ENCODE data around the gene RBMS1.

Gene RBMS1, protein sequence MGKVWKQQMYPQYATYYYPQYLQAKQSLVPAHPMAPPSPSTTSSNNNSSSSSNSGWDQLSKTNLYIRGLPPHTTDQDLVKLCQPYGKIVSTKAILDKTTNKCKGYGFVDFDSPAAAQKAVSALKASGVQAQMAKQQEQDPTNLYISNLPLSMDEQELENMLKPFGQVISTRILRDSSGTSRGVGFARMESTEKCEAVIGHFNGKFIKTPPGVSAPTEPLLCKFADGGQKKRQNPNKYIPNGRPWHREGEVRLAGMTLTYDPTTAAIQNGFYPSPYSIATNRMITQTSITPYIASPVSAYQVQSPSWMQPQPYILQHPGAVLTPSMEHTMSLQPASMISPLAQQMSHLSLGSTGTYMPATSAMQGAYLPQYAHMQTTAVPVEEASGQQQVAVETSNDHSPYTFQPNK

DNA sequence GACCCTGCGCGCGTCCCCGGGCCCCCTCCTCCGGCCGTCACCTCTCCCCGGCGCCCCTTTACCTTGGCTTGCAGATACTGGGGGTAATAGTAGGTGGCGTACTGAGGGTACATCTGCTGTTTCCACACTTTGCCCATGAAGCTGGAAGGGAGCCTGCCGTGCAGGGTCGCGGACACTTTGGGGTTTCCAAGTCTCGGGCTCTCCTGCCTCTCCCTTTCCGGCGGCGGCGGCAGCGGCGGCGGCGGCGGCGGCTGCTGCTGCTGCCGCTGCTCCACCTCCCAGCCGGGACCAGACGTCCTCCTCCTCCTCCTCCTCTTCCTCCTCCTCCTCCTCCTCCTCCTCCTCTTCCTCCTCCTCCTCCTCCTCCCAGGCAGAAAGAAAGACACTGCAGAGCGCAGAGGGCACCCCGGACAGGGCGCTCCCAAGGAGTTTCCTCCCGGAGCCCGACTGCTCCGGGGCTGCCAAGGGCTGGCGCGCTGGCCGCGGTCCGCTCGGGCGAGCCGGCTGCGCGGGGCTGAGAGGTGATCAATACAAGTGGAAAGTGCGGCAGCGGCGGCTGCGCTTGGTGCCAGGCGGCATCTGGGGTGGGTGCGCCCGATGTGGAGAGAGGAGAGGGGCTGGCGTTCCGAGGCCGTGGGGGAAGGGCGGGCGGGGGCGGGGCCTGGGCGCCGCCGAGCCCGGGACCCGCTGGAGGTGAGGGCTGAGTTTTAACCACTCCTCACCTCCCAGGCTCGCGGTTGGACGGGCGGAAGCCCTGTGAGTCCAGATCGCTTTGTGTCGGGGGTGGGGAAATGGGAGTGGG lies at the start of gene RBMS1:
Gene RBMS1 (minus strand): TSS at position 581 of the 802 bp plus-strand sequence. CDS start 444 bp downstream, at position 137.
- DNase-seq: peak; percentile 67

DNA sequence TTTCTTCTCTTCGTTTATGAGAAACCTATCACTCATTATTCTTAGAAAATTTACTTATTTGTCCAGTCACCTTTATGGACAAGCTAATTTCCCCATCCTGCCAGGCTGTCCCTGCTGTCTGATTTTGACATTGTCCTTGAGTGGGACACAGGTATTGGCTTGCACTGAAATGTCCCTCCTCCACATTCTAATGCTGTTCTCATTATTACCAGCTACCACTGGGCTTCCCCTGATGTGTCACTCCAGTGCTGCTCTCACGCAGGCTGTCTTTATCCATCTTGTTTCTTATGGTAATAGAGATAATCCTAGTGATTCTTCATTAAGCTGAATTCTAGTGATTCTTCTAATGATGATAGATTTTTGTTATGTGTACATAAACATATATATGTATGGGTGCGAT lies 48.1 kb upstream of the RBMS1 start:
- DNase-seq: no peak

DNA sequence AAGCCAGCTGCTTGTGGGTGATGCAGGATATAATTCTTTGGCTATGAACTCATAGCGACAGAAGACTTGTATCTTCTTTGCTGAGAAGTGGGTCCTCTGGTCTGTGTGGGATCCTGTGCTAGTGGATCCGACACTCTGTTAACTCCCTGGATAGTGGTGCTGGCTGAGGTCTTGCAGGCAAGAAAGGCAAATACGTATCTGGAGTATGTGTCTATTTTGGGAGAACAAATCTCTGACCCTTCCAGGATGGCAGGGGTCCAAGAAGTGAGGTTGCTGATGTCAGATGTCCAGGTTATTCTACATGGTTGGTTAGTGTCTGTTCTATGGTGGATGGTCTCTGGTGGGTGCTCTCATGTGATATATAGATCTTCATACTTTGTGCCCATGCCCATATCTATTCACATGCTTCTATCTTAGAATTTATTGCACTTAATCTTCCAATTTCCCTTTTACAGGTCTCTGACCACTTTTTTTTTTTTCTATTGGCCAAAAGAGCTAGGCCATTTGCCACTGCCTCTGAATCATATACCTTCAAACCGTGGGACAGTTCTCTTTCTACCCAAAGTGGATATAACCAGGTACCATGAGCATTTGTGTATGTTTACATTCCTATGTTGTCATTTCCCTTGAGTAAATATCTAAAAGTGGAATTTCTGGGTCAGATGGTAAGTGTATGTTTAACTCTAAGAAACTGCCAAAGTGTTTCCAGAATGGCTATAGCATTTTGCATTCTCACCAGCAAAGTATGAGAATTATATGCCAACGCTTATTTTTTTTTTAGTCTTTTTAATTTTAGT lies 45.1 kb upstream of the RBMS1 start:
- no peak for DNase-seq

DNA sequence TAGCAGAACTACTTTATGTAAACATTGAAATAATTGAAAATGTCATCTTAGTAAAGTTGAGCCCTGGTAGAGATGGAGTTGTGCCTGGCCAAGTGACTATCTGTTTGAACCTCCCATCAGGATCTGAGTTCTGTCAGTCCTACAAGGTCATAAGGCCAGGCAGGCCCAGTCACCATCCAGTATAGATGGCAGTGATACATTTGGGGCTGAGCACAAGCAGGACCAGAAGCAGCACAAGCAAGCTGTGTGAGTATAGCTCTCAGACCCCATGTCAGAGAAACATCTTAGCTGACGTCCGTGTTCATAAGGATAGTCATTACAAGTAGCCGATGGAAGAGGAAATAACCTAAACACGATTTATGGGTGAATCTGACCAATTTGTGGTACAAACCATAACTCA lies 44.5 kb upstream of the RBMS1 start:
- no peak for DNase-seq

DNA sequence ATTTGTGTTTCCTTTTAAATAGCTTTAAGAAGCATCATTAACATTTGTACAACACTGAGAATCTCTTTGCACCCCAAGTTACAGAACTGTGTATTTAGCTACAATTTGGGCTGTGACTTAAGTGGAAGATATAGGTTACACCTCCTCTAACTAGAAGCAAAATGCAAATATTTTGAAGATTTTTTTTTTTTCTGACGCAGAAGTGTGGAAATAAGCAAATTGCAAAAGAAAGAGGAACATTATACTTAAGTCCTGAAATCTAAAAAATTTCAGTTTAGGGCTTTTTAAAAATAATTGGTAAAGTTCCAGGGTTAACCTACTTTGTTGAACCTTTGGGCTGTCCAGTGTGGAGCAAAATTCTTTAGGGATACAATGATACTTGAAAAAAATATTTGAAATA lies 41.4 kb upstream of the RBMS1 start:
- DNase-seq: no peak

DNA sequence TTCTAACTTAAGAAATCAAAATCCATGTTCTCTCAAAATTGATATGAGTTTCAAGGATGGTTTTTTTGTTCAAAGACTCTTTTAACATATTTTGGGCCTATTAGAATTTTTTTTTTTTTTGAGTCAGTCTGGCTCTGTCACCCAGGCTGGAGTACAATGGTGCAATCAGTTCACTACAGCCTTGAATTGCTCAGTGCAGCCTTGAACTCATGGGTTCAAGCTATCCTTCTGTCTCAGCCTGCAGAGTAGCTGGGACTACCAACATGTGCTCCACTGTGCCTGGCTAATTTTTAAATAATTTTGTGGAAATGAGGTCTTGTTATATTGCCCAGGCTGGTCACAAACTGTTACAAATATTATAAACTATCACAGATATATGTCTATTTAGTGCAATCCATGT lies 40.6 kb upstream of the RBMS1 start:
- no peak for DNase-seq

DNA sequence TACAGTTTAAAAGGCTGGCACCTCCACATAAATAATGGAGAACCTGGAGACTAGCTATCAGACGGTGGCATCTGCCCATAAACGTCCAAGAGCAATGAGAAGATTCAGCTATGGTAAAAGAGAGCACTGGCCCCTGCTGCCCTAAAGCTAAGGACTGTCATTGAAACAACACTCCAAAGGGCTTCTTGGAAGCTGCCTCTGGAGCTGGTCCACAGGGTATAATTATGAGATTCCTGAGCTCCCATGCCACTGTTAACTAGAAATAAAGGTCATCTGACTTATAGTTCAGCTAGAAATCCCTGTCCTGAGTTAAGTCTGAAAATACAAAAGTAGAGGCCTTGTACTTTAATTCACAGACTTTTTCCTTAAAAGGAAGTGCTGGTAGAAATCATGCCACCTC lies 39.9 kb upstream of the RBMS1 start:
- DNase-seq: no peak

DNA sequence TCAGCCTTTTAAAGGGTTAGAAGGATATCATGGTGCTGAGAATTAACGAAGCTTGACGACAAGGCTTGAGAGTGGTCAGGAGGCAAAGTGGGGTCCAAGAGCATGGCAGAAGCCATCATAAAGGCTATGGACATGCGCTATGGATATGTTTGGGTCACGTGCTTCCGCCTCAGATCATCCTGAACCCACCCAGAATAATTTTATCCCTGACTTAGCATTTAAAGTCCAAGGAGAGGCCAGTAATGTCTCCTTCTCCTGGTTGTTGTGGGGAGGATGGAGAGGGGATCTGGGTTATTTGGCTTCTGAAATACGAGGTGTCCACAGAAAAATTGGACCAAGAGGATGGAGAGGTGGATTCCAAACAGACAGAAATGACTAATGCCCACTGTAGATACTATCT lies 38.8 kb upstream of the RBMS1 start:
- no peak for DNase-seq

DNA sequence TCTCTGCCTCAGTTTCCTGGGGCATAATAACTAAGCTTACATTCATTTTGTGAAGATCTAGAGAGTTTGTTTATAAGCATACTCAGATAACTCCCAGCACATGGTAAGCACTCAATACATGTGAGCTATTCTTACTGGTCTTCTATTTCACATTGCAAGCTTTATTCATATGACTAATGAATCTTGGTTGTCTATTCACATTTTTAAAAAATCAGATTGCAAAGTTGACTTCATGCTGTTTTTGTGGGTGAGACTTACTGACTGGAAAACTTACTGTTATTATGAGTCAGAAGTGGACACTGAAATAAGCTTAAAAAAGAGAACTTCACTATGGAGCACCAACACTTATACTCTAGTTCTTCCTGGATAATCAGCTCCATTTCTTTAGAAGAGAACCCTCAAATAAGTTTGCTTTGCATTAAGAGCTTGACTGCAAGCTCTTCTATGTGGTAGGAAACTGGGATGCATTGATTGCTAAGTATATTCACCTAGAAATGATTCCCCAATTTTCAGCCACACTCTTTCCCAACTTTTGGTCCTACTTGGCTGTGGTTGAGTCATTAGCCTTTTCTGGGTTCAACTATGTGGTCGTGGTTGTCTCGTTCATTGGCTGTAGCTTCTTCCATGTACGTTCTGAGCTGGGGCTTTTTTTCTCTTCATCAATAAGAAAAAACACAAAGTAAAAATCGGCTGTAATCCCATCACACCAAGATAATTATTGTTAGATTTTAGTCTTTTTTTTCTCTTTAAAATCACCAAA lies 29.5 kb upstream of the RBMS1 start:
- DNase-seq: no peak

DNA sequence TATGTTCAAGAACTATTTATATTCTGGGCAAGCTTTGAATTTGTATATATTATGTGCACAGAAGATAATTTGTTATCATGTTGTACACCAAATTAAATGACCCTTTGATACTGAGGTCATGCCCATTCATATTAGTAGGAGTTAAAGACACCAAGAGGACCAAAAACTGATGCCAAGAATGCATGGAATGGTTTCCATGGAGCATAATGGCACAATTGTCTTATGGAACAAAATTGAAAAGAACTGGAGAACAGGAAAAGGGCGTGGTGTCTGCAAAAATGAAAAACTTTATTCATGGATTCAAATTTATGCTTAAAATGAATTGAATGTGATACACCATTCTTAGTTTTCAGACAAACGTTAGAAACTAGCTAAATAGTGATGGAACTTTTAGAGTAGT lies 24.1 kb upstream of the RBMS1 start:
- no peak for DNase-seq

DNA sequence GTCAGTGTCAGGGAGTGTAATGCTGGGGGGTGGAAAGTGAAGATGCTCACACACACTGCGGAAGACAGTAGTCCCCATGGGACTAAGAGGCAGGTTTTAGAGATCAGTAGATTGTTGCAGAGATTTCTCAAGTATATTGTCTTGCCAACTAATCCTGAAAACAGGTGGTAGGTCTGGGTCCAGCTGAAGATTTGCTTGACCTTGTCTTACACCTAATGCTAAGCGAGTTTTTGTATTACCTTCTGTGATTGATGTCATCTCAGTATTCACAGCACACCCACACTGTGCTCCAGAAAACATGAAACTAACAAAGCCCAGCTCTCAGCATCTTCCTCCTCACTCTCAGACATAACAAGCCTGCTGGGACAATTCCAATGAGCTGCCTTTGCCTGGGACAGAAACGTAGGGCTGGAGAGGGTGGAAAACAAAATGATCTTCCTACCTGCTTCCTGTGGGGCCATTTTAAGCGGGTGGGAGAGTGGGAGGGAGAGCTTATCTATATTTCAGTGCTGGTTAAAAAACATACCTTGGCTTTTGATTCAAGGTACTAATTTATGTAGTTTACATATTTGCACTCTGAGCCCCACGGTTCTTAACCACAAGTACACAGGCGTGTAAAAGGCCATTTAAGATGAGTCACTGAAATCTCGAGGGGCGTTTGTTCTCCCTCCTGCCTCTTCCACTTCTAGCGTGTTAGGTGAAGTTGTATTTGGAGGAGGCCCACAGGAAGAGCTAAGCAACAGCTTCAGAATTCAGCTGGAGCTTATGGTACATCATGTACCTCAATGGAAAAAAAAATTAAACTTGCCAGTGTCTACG lies 23.1 kb upstream of the RBMS1 start:
- peak; percentile 24 for DNase-seq

DNA sequence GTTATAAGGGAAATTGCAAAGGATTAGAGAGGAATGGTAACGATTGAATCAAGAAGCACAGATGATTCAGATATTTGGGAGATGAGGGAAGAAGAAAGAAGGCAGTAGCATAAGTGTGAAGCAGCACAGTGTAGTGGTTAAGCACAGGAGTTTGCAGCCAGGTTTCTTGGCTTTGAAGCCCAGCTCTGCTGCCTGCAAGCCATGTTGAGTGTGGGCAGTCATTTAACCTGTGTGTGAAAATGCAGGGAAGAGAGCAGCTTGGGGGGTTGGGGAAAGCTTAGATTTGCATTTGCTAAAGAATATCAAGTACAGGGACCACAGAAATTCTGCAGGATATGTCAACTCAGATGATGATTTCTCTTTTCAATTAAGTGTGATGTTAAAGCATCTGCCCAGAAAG lies 21.5 kb upstream of the RBMS1 start:
- DNase-seq: no peak

DNA sequence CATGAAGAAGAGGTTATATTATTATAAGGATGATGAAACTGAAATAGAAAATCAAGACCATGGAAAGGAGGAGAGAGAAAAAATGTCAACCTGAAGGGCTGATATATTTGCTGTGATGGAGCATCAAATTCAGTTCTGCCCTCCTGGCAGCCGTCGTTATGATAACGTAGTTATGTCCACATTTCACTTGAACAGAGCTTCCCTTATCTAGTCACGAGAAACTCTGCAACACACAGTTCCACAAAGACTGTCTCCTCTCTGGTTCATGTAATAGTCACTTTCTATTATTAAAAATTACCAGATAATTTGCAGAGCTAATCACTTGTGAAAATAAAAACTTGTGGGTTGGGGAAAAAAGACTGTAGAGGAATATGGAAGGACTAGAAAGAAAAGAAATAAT lies 19.5 kb upstream of the RBMS1 start:
- no peak for DNase-seq

DNA sequence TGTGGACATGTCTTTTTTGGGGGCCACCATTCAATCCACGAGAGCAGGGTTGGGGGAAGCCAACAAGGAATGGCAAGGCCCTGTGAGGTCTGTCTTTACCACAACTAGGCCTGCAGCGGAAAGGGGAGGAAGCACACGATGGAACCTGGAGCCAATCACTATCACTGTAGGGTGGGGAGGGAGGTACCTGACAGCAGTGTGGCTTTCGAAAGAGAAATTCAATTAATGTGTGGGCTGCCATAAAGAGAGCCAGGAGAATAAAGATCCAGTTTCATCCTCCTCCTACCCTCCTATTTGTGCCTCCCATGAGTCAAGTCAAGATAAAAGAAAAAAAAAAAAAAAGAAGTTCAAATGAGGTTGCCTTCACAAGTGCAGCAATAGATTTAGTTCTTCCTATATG lies 18.9 kb upstream of the RBMS1 start:
- no peak for DNase-seq

DNA sequence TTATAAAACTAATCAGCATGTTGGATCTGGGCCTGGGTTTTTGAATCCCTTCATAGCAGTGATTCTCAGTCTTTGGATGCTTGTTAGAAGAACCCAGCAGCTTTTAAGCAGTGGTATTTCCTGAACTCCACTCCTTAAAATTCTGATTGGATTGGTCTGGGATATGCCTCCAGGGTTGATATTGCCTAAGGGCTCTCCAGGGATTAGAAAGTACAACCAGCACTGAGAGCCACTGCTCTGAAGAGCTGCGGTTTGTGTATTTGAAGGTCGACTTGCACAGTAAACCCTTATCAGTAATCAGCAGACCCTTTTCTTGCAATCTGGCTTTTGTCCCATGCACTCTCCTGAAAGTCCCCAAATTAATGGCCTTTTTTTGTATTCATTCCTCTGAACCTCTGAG lies 17.0 kb upstream of the RBMS1 start:
- no peak for DNase-seq

DNA sequence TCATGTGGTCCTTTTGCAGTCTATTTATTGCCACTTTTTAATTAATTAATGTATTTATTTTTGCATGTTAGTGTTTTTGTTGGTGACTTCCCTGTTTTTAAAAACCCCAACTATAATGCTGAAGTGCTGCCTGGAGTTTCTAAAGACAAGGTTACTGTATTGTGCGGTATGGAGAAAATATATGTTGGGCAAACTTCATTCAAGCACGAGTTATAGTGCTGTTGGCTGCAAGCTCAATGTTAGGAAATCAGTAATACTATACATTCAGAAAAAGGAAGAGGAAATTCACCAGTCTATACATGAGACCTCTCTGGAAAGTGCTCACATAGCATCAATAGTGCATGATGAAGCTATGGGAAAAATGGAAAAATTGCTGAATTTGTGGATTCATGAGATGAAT lies 15.4 kb upstream of the RBMS1 start:
- no peak for DNase-seq

DNA sequence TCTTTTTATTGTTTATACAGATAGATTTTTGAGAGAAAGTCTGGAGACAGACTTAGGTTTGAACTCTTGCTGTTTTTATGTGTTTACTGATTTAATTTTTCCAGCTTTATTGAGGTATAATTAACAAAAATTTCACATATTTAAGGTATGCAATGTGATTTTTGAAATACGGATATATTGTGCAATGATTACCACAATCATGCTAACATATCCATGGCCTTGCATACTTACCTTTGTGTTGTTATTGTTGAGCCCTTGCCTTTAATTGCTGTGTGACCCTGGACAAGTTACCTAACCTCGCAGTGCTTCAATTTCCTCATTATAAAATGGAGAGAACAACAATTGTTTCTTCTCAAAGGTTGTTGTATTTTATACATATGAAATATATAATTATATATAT lies 13.9 kb upstream of the RBMS1 start:
- DNase-seq: no peak

DNA sequence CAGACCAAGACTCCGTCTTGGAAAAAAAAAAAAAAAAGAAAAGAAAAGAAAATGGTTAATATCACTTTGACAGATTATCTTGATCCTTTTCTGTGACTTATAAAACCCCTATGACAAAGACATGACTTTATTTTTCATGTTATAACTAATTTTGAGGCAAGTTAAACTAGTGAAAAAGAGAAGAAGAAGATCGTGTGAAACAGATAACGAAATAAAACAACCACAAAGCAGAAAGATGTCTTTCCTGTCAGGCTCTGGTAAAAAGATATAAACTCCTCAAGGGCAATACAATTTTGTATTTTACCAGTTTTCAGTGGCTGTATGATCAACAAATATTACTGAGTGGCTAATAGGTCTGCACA lies 13.4 kb upstream of the RBMS1 start:
- DNase-seq: no peak

DNA sequence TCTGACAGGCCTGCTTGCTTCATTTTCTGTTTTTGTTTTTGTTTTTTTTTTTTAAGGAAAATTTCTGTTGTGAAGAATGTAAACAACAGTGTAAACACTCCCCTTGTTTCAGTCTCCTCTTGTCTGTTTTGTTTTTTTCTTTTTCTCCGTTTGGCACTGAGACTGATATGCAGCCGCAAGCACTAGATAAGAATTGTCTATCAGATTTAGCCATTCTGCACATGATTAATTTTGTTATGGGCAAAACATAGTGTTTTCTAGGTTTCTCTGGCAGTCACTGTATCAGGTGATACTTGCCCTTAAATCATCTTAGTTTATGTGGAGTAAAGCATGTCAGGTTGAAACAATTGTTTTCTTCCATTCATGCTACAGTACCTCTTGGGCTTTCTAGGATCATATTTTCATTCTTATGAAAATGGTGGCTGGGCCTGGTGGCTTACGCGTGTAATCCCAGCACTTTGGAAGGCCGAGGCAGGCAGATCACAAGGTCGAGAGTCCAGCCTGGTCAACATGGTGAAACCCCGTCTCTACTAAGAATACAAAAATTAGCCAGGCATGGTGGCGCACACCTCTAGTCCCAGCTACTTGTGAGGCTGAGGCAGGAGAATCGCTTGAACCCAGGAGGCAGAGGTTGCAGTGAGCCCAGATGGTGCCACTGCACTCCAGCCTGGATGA lies 12.9 kb upstream of the RBMS1 start:
- DNase-seq: no peak

DNA sequence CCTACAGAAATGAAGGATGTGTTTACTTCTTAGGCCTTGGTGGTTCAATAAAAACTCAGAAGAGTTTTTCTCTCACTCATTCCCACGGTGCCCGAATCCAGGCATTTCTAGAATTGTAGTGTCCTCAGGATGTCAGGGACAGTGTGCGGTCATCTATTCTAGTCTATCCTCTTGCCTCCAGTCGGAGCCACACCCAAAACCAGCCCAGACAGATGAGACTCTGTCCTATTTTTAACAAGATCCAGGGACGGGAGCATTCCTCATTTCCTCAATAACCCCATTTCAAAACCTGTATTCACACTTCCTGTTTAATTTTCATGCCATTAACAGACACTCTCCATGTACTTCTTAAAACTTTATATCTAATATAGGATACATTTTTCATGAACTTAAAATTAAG lies 11.6 kb upstream of the RBMS1 start:
- DNase-seq: no peak

DNA sequence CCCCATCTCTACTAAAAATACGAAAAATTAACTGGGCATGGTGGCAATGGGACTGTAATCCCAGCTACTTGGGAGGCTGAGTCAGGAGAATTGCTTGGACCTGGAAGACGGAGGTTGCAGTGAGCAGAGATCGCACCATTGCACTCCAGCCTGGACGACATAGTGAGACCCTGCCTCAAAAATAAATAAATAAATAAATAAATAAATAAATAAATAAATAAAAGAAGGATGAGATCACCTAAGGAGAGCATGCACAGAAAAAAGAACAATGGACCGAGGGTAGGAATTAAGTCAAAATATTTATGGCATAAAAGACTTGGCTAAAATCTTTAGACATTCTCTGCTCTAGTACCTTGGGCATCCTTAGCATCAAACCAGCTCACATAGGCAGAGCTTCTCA lies 8.9 kb upstream of the RBMS1 start:
- DNase-seq: no peak

Measured in CD4-positive, alpha-beta T cell treated with Interleukin-6 for 4 hours (primary cell).